Epithelial cell of proximal tubule (primary cell): Measurements from ENCODE around the gene BLOC1S1. TPM values are rescaled to one million over a fixed set of nuclear protein-coding genes. Genes with fewer than 3 reads are reported as not detected.
A peak's percentile ranks its signal among the peaks of the same experiment; 100 is the strongest.

ENCODE experiments used
- DNase-seq: peaks from one replicate; pipeline ENCODE4 v3.0.0-alpha.2; 2011; ENCODE audit warnings: low read depth
- H3K4me3 ChIP-seq: 2 replicates; pipeline ENCODE4 v1.5.1; 2011; ENCODE audit warnings: low read depth, mild to moderate bottlenecking, low read length
- total RNA-seq: library from RNA; depleted of rRNA; stranded (reverse); fragments of >200 nt; gene quantifications from 2 replicates; pipeline ENCODE4 v1.2.3, GENCODE V29; 2015
- TF ChIP-seq, protein P1 (sequence below): conservative IDR thresholded peaks from 2 replicates; pipeline ENCODE4 v1.5.1; 2012; ENCODE audit warnings: low read depth, mild to moderate bottlenecking, low read length

Gene BLOC1S1
- total RNA-seq, result 157 and 187 TPM in 2 replicates

DNA sequence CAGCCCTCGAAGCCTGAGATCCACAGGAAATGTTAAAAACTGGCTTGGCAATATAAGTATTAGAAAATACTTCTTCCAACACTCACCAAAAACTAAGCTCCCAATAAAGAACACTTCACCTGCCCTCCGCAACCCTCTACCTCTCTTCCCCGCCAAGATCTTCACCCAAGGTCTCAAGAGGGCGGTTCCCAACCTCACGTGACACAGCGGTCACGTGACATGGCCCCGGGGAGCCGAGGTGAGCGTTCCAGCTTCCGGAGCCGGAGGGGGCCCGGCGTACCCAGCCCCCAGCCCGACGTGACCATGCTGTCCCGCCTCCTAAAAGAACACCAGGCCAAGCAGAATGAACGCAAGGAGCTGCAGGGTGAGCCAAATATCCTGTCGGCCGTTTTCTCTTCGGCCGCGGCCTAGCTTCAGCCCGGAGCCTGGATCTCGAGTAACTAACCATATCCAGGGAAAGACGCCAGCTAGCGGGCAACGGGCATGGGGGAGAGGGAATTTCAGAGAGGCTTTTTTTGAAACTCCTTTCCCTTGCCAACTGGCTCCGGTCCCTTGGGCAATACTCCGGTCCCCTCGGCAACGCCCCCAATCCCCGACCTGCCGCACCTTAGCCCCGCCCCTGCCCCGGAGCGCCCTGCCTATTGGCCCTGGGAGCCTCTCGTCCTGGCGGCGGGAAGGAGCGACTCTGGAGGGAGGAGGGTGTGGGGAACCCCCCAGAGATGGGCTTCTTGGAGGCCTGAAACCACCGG lies at the start of gene BLOC1S1:
Gene BLOC1S1, plus strand, starts transcription at position 214 of the 749 bp plus-strand sequence. Its CDS starts 6 bp downstream, at position 220.
- TF ChIP-seq, protein P1, sequence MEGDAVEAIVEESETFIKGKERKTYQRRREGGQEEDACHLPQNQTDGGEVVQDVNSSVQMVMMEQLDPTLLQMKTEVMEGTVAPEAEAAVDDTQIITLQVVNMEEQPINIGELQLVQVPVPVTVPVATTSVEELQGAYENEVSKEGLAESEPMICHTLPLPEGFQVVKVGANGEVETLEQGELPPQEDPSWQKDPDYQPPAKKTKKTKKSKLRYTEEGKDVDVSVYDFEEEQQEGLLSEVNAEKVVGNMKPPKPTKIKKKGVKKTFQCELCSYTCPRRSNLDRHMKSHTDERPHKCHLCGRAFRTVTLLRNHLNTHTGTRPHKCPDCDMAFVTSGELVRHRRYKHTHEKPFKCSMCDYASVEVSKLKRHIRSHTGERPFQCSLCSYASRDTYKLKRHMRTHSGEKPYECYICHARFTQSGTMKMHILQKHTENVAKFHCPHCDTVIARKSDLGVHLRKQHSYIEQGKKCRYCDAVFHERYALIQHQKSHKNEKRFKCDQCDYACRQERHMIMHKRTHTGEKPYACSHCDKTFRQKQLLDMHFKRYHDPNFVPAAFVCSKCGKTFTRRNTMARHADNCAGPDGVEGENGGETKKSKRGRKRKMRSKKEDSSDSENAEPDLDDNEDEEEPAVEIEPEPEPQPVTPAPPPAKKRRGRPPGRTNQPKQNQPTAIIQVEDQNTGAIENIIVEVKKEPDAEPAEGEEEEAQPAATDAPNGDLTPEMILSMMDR, result peak; percentile 17
- peak within 1 kb of the TSS; percentile 76 for H3K4me3 ChIP-seq
- no peak for DNase-seq

DNA sequence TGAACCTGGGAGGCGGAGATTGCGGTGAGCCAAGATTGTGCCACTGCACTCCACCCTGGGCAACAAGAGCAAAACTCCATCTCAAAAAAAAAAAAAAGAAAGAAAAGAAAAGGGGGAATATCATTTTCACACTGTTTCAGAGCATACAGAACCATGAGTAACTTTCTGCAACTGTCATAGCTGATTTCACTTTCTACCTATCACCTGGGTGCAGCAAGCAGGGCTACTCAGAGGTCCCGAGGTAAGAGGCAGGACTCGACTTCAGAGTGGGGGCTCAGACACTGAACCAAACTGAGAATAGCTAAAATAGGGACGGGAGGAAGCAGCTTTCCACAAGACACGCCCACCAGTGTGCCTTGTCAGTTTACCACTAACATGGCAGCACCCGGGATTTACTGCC lies 49.3 kb upstream of the BLOC1S1 start:
- H3K4me3 ChIP-seq, result no peak overlapping the region
- no peak for DNase-seq
- TF ChIP-seq, protein P1, result no peak

DNA sequence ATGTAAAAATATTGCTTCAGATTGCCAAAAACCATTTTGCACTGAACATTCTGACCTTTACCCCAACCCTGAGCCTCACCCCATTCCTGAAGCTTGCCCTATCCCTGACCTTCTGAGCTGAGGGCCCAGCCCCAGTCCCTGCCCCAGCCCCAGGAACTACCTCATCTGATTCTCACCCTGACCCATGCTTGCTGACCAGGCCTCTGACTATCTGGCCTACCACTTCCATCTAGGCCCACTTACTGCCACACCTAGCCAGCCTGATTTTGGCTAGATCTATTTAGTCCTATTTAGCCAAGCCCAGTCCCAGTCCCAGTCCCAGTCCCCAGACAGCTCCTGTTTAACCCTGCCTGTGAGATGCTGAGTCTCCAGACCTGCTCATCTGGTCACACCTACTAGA lies 45.6 kb upstream of the BLOC1S1 start:
- TF ChIP-seq, protein P1, result no peak
- no peak for DNase-seq
- no peak overlapping the region for H3K4me3 ChIP-seq

DNA sequence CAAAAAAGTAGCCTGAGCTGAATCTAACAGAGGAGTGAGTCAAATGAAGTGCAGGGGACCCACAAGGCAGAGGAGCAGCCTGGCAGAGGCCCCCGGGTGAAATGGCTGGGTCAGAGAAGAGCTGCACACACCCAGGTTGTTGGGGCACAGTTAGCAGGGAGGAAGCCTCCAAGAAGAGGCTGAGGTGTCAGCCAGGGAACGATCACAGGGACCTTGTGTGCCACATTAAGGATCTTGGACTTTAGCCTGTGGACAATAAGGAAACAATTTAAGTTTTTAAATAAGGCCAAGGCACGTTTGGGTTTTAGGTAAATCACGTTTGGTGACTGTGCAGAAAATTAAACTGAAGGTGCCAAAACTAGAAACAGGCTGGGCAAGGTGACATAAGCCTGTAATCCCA lies 44.1 kb upstream of the BLOC1S1 start:
- no peak for DNase-seq
- TF ChIP-seq, protein P1, result no peak
- H3K4me3 ChIP-seq, result no peak overlapping the region

DNA sequence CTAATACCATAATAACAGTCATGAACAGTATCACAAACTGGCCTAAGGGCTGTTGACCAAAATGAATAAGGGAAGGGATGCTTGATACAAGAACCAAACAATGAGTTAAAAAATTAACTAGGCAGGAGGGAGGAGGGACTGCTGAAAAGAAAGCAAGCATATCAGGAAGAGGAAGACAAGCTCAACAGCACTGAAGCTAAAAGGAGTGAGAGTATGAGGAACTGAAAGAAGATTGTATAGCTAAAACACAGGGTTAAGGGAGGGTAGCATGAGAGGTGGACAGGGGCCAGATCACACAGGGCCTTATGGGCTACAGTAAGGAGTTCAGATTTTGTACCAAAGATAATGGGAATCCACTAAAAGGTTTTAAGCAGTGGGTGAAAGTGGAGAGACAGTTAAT lies 42.2 kb upstream of the BLOC1S1 start:
- no peak overlapping the region for H3K4me3 ChIP-seq
- no peak for DNase-seq
- TF ChIP-seq, protein P1, result no peak

DNA sequence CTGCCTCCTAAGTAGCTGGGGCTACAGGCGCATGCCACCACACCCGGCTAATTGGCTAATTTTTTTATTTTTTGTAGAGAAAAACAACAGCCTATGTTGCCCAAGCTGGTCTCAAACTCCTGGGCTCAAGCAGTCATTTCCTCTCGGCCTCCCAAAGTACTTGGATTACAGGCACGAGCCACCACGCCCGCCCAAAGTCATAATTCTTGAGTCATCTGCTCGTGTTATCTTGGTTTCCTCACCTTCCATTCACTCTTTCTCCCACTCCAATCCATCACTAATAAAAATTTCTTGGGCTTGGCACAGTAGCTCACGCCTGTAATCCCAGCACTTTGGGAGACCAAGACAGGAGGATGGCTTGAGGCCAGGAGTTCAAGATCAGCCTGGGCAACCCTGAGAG lies 40.2 kb upstream of the BLOC1S1 start:
- no peak for DNase-seq
- TF ChIP-seq, protein P1, result no peak
- H3K4me3 ChIP-seq, result no peak overlapping the region

DNA sequence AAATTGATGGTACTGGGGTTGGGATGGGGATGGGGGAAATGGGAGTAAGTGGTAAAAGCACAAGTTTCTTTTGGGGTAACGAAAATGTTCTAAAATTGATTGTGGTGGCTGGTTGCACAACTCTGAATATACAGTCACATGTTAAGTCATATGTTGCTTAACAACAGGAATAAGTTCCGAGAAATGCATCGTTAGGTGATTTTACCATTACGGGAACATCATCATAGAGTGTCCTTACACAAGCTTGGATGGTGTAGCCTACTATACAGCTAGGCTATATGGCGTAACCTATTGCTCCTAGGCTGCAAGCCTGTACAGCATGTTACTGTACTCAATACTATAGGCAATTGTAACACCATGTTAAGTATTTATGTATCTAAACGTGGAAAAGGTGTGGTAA lies 39.1 kb upstream of the BLOC1S1 start:
- no peak for DNase-seq
- TF ChIP-seq, protein P1, result no peak
- no peak overlapping the region for H3K4me3 ChIP-seq
